Left cardiac atrium (tissue), 4 donors: ENCODE results near the gene CLASRP. TPM values are rescaled to one million over a fixed set of nuclear protein-coding genes. Genes with fewer than 3 reads are reported as not detected.
"Not testable (repeated sequence)": the region's sequence is repeated elsewhere in the genome, so short reads cannot be mapped to it uniquely, and the experiment has no call there.

ENCODE experiments used
- ATAC-seq, 2 donors: fragments of 200-7000 bp; cut with Tn5 transposase; one replicate each; pipeline ENCODE4 v1.9.1; 2020; ENCODE audit warnings: mild to moderate bottlenecking in 2 of 2, moderate library complexity in 2 of 2
- DNase-seq: peaks from one replicate; pipeline ENCODE4 v3.0.0-alpha.2; 2020
- intact Hi-C, 2 donors: fragments of 100-400 bp; cut with DNase I; formaldehyde crosslinking; loops; one replicate each; pipeline versions ENCODE4 v1.14.1 to v1.15.1; 2022 to 2023
- long read RNA-seq: library from polyadenylated mRNA; unstranded; transcript quantifications from one replicate; pipeline ENCODE4 v2.0.0, GENCODE V29; 2021
- total RNA-seq, 2 donors: library from RNA; stranded (reverse); fragmentation: NEBNext Ultra II Directional; extraction: Animal tissue kit (Norgen Biotek cat#: 25700); gene quantifications; one replicate each; pipeline ENCODE4 v1.2.1, GENCODE V29; 2021
- donor health status: DM: no; HTN: yes; CAD: no.
- donor health status: DM: no; HTN: yes; CAD: no; lungs with severe emphysema.
- donor health status: DM: yes; HTN: yes; CAD: no.
- donor health status: Dilated cardiomyopathy.

Gene CLASRP
- 10 to 100 TPM; 34.0 to 47.7 TPM for total RNA-seq
- long read RNA-seq, partial matches to known transcripts, result 4 of 14 reads
- long read RNA-seq, other reads (novel, unspliced or antisense), result 5 of 14 reads

- intact Hi-C loops, result no loop called here
- ATAC-seq, result peak; percentile 99
- DNase-seq, result peak; percentile 94
Observed at GRCh38 chr19:45038931-45039893, at the start of gene CLASRP. TSS of gene CLASRP (plus strand) at chr19:45039045. CDS start at chr19:45040213, 1,168 bp downstream.

- DNase-seq (no peak), ATAC-seq (no peak)
- intact Hi-C loops, result no loop called here
Observed at GRCh38 chr19:44990459-44990858, 48.4 kb upstream of the CLASRP start.

DNA sequence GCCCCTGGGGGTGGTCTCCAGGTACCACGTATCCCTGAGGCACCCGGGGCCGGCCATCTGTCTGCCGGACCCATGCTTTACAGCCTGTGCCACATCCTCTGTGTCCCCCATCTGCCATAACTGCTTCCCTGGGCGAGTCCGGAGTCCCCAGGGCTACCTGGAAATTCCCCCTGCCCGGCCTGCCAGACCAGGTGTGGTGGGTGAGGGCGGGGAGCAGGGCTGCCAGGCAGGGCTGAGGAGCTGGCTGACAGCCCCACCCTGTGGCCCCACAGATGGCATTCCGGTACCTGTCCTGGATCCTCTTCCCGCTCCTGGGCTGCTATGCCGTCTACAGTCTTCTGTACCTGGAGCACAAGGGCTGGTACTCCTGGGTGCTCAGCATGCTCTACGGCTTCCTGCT, 47.9 kb upstream of the CLASRP start:
- ATAC-seq (no peak), DNase-seq (no peak)
- intact Hi-C loops, result no loop called here

GRCh38 chr19:44992336-44993163, 46.3 kb upstream of the CLASRP start:
- DNase-seq (no peak), ATAC-seq (no peak)
- intact Hi-C loops, result no loop called here

GRCh38 chr19:44993526-44993925, 45.3 kb upstream of the CLASRP start:
- intact Hi-C loops, result no loop called here
- DNase-seq (no peak), ATAC-seq (no peak)

DNA sequence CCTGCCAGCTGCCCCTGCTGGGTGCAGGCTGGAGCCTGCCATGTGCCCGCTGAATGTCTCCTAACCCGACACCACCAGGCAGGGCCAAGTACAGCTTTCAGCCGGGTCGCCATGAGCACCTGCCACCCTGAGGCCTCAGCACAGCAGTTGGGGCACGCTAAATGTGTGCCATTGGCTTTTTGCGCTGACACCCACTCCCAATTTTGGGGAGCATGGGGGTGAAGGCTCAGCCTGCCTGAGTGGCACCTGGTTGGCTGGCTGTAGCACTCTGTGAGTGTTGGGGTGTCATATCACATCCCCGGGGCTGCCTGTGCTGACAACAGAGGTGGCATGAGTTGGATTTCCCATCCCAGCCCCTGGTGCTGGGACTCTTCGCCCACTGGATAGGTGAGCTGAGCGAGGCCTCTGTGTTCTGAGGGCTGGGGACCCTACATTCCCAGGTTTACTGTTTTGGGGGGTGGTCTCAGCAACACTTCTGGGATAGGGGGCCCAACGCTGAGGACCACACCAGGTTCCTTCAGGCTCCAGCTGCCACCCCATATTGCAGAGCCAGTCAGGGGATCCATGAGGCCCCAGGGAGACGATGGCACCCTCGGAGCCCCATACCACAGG, 44.8 kb upstream of the CLASRP start:
- no peak for DNase-seq
- ATAC-seq, result no peak
- intact Hi-C loops, result no loop called here

GRCh38 chr19:44998025-44998424, 40.8 kb upstream of the CLASRP start:
- intact Hi-C loops, result no loop called here
- ATAC-seq, result no peak
- no peak for DNase-seq

DNA sequence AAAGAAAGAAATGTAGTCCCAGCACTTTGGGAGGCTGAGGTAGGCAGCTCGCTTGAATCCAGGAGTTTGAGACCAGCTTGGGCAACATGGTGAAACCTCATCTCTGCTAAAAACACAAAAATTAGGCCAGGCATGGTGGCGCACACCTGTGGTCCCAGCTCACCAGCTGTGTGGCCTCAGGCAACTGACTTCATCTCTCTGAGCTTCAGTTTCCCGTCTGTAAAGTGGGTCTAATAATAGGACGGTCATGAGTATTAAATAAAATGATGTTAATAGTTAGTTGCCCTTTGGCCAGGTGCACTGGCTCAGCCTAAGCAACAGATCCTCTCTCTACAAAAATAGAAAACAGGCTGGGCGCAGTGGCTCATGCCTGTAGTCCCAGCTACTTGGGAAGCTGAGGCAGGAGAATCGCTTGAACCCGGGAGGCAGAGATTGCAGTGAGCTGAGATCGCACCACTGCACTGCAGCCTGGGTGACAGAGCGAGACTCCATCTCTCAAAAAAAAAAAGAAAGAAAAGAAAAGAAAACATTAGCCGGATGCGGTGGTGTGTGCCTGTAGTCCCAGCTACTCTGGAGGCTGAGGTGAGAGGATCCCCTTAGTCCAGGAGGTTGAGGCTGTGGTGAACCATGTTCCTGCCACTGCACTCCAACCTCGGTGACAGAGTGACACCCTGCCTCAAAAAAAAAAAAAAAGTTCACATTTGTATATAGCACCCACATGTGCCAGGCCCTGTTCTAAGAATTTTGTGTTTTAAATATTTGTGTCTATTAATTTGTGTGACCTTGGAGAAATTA, 39.5 kb upstream of the CLASRP start:
- ATAC-seq, intact Hi-C loops, DNase-seq: not testable (repeated sequence)

GRCh38 chr19:45000665-45001064, 38.2 kb upstream of the CLASRP start:
- intact Hi-C loops, DNase-seq, ATAC-seq: not testable (repeated sequence)

- peak; percentile 64 to 79 for ATAC-seq
- intact Hi-C loops, result no loop called here
- peak; percentile 97 for DNase-seq
Observed at GRCh38 chr19:45001087-45001739, 37.6 kb upstream of the CLASRP start, which contains the start of gene RELB. TSS of gene RELB (plus strand) at chr19:45001464. CDS start at chr19:45001580, 116 bp downstream.

GRCh38 chr19:45003485-45003884, 35.4 kb upstream of the CLASRP start:
- no peak for DNase-seq
- ATAC-seq, result no peak
- intact Hi-C loops, result no loop called here

DNA sequence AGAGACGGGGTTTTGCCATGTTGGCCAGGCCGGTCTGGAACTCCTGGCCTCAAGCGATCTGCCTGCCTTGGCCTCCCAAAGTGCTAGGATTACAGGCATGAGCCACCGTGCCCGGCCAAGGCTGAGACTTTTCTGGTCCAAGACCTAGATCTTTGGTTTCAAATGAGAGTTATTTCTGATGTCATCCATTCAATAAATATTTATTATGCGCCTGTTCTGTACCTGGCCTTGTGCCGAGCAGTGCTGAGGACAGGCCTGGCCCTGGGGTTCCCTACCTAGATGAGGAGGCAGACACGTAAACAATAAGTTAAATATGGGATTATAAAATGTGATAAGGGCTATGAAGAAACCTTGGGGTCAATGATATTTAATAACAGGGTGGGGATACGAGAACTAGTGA, 33.1 kb upstream of the CLASRP start:
- intact Hi-C loops, result no loop called here
- ATAC-seq, result no peak
- no peak for DNase-seq

- ATAC-seq (no peak), DNase-seq (no peak)
- intact Hi-C loops, result no loop called here
Observed at GRCh38 chr19:45008552-45008951, 30.3 kb upstream of the CLASRP start.

GRCh38 chr19:45009625-45010255, 29.1 kb upstream of the CLASRP start:
- intact Hi-C loops, result no loop called here
- ATAC-seq, result no peak

DNA sequence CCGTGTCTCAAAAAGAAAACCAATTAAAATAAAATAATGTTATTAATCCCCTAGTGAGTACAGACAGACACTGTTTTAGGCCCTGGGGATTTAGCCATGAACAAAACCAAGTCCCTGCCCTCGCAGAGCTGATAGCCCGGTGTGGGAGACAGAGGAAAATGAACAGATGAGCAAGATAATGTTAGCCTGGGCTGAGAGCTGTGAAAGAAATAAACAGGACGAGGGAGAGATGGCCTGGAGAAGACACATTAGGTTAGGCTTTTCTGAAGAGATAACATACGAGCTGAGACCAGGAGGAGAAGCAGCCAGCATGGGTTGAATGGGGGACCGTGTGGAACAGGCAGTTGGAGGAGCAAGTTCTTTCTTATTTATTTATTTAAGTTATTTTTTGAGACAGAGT, 28.5 kb upstream of the CLASRP start:
- no peak for ATAC-seq
- intact Hi-C loops, result no loop called here

More at GRCh38 chr19:45009625-45010255, 29.1 kb upstream of the CLASRP start:
- no peak for DNase-seq

DNA sequence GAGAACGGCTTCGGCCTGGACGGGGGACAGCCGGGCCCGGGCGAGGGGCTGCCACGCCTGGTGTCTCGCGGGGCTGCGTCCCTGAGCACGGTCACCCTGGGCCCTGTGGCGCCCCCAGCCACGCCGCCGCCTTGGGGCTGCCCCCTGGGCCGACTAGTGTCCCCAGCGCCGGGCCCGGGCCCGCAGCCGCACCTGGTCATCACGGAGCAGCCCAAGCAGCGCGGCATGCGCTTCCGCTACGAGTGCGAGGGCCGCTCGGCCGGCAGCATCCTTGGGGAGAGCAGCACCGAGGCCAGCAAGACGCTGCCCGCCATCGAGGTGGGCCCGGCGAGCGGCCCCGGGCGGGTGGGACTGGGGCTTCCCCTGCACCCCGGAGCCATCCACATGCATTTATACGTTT, 26.9 kb upstream of the CLASRP start:
- no peak for ATAC-seq
- no peak for DNase-seq
- intact Hi-C loops, result no loop called here

More for the DNA sequence above, 28.5 kb upstream of the CLASRP start:
- no peak for DNase-seq
